ENCODE measurements around the gene LBH. TPM values are rescaled to one million over a fixed set of nuclear protein-coding genes. Genes with fewer than 3 reads are reported as not detected.

The LBH gene
- total and polyA plus RNA-seq, 2 experiments from 2014 or later = 17.5 to 30.3 TPM

GRCh38 chr2:30255466-30256408 is 24.4 kb downstream of the LBH start:
- Mint-ChIP-seq H3K4me3 (no peak overlapping the region), H3K27me3 (ENCODE audit: insufficient read depth, low read depth, poor library complexity) (no peaks in the 10 kb centered on the region), H3K27ac (no peak overlapping the region), H3K4me1 (peaks cover 4% of the 10 kb centered on the region; the same call in 1 of the 3 replicates), H3K9me3 (no peaks in the 10 kb centered on the region), H3K36me3 (ENCODE audit: low read depth) (peaks cover 17% of the 10 kb centered on the region; the same call in 1 of the 3 replicates)
- Histone ChIP-seq H3F3A (replicated peaks; ENCODE audit: low read depth) (no peaks in the 10 kb centered on the region), H3K9me2 (ENCODE audit: insufficient read depth) (no peaks in the 10 kb centered on the region), H3K27ac (ENCODE audit: low read depth) (no peak overlapping the region), H3K4me3 (no peak overlapping the region), H3K27me3 (ENCODE audit: insufficient read depth) (no peaks in the 10 kb centered on the region), H3K36me3 (ENCODE audit: insufficient read depth) (no peaks in the 10 kb centered on the region), H4K20me1 (replicated peaks; ENCODE audit: insufficient read depth) (no peaks in the 10 kb centered on the region), H2AFZ (no peak overlapping the region), H3K4me1 (ENCODE audit: insufficient read depth) (no peaks in the 10 kb centered on the region), H3K4me2 (no peak overlapping the region), H3K79me2 (replicated peaks; ENCODE audit: insufficient read depth) (peaks cover 6% of the 10 kb centered on the region; the same call in 1 of the 2 replicates)
- ATAC-seq = no peak
- TF ChIP-seq STAT1 (IDR thresholded peaks at IDR 0.05; ENCODE audit: unreplicated experiment) (no peak), JUNB (IDR thresholded peaks at IDR 0.05; ENCODE audit: unreplicated experiment) (no peak)
- DNase-seq (ENCODE audit: low spot score) = no peak

- Histone ChIP-seq H3F3A (replicated peaks; ENCODE audit: low read depth) (no peaks in the 10 kb centered on the region), H3K36me3 (ENCODE audit: insufficient read depth) (no peaks in the 10 kb centered on the region), H3K79me2 (replicated peaks; ENCODE audit: insufficient read depth) (peaks cover 6% of the 10 kb centered on the region; the same call in 1 of the 2 replicates), H3K9me2 (ENCODE audit: insufficient read depth) (no peaks in the 10 kb centered on the region), H2AFZ (no peak overlapping the region), H3K27me3 (ENCODE audit: insufficient read depth) (no peaks in the 10 kb centered on the region), H3K4me3 (no peak overlapping the region), H3K27ac (ENCODE audit: low read depth) (no peak overlapping the region), H3K4me2 (no peak overlapping the region), H3K4me1 (ENCODE audit: insufficient read depth) (no peaks in the 10 kb centered on the region), H4K20me1 (replicated peaks; ENCODE audit: insufficient read depth) (no peaks in the 10 kb centered on the region)
- Mint-ChIP-seq H3K27ac (no peak overlapping the region), H3K4me3 (no peak overlapping the region), H3K36me3 (ENCODE audit: low read depth) (peaks cover 15% of the 10 kb centered on the region; the same call in 2 of the 3 replicates), H3K9me3 (peaks cover 12% of the 10 kb centered on the region; the same call in 2 of the 3 replicates), H3K4me1 (peaks cover 4% of the 10 kb centered on the region; the same call in 1 of the 3 replicates), H3K27me3 (ENCODE audit: insufficient read depth, low read depth, poor library complexity) (no peaks in the 10 kb centered on the region)
- DNase-seq (ENCODE audit: low spot score) (no peak), ATAC-seq (no peak)
- TF ChIP-seq EZH2 (IDR thresholded peaks at IDR 0.05; ENCODE audit: low read depth, unreplicated experiment) (no peak), REST (IDR thresholded peaks at IDR 0.05; ENCODE audit: unreplicated experiment) (no peak)
Measured at GRCh38 chr2:30257266-30258214, 26.2 kb downstream of the LBH start.
